Activated T-cell treated with anti-CD3 and anti-CD28 coated beads, Interleukin-2, amount 50 U/mL, for 48 hours (primary cell): ENCODE data around the gene MS4A13.
"Not testable (repeated sequence)": the region's sequence is repeated elsewhere in the genome, so short reads cannot be mapped to it uniquely, and the experiment has no call there.

Experiments used
- DNase-seq, 2 experiments: peaks; one replicate each; pipeline ENCODE4 v3.0.0-alpha.2; 2020

The MS4A13 gene, protein sequence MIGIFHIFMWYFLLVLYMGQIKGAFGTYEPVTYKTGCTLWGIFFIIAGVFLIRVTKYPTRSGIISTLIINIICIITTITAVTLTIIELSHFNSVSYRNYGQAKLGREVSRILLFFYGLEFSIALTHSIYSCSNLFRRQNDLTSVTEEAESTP

DNA sequence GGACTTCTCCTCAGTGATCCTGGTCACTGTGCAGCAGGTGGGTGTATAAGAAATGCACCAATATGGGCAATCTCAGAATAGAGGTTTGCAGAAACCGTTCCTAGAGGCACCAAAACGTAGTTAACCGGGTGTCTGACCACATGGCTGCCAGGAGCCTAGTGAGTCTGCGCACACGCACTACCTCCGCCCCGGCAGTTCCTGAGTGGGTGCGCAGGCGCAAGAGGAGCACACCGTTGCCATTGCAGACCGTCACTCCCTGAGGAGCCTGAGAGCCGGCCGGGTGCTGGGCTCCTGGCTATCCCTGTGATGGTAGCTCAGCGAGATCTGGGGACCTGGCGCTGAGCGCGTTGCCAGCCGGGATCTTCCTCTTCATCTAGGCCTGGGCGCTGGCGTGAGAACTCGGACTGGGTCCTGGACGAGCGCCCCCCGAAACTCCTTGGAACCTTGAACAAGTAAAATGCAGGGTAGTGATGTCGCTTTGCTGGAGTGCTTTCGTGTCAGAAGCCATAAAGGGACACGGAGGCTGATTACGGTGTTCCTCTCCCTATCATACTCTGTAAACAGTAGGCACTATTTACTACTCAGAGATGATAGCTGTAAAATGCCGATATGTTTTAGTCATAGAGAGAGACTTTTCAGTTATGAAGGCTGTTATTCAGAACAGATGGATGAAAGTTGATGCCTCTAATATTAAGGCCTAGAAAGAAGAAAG is at the start of gene MS4A13:
Gene MS4A13, plus strand, starts transcription at position 249 of the 712 bp plus-strand sequence. CDS start 2,692 bp downstream, outside the sequence.
- no peak for DNase-seq

DNA sequence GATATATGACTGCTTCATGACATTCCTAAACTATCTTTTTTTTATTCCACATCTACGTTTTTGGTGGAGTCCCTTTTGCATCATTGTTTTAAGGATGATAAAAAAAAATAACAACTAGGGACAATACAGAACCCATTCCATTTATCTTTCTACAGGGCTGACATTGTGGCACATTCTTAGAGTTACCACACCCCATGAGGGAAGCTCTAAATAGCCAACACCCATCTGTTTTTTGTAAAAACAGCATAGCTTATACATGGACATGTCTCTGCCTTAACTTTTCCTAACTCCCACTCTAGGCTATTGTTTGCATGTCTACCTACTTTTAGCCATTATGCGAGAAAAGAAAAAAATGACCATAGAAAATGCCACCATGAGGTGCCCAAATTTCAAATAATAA is 46.4 kb upstream of the MS4A13 start:
- no peak for DNase-seq

DNA sequence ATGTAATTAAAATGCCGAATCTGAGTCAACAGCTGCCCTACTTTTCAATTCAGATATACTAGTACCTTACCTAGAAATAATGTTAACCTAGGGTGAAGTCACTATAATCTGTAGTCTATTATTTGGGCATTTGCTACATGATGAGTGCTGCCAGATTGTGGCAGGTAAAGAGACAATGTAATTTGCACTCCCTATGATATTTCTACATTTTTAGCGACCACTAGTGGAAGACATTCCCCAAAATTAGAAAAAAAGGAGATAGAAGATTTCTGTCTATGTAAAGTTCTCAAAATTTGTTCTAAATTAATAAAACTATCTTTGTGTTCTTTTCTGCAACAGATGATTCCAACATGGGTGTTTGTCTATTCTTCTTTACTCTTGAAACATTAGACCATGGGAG is 45.5 kb upstream of the MS4A13 start:
- no peak for DNase-seq

DNA sequence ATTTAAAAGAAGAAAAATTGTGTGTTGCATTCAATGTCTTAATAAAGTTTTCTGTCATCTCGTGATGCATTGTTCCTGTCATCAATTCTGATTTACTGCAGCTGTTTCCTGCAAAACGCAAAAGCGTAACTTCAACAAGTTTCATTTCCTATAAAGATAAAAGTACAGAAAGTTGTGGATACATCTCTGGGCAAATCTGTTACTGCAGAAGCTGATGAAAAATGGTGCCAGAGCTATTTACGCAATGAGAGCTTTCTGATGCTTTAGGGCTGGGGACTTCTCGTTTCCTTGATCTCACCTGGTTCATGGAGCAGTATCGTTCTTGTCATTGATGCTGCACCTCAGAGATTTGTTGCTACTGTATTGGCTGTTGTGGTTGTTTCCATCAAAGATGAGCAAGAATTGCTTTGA is 38.2 kb upstream of the MS4A13 start:
- DNase-seq = no peak

DNA sequence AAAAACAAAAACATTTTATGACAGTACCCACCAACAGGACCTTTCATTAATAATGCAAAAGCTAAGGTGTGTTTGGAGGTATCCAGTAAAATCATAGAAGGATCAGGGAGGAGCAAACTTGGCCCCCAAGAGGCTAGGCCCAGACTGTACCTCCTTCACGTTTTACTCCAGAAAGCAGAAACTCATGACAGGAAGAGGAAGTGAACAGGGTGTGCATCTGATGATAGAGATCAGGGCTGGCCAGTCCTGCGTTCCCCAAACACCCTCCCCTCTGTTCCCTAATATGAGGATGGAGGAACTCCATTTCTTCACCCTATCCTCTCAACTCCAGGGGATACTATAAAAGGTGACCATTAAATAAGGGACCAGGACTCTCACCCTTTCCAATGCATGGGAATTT is 32.8 kb upstream of the MS4A13 start:
- DNase-seq = no peak

DNA sequence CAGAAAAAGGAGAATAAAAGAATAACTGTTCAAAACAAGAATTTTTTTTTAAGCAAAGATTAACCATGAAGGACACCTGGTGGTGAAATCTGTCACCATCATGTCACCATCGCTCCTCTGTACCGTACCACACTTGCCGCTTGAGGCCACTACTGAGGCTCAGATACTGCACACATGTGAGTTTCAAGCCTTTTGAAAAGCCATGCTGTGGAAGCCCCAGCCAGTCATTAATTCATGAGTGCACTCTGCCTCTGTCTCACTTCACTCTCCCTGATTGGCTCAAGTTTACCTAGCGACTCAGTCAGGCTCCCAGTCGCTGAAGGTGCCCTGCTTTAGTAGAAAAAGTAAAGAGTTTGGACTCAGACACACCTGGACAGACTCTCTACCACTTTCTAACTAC is 29.2 kb upstream of the MS4A13 start:
- peak in 1 of 2 experiments; percentile 19 for DNase-seq

DNA sequence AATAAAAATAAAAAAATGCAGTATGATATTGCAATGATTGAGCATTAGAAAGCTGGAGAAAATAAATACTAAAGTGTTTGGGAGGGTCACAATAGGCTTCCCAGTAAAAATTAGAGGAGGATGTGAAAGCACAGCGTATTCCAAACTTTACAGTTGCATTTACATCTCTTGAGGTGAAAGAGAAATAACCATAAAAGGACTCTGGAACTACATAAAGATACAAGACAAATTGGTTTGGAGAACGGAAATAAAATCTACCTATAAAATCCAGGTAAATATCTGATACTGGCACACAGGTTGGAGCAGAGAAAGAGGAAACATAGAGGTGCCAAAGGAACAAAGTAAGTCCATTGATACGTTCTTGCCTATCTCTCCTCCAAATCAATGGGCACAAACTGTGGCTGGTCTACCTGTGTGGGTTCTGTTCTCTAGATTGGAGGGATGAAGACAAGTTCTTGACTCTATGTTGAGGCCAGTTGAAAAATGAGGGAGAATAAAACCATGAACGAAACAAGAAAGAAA is 22.6 kb upstream of the MS4A13 start, which contains the start of gene MS4A12:
Gene MS4A12, plus strand, starts transcription at position 291 of the 522 bp plus-strand sequence. CDS start 4,541 bp downstream, outside the sequence.
- DNase-seq = no peak

DNA sequence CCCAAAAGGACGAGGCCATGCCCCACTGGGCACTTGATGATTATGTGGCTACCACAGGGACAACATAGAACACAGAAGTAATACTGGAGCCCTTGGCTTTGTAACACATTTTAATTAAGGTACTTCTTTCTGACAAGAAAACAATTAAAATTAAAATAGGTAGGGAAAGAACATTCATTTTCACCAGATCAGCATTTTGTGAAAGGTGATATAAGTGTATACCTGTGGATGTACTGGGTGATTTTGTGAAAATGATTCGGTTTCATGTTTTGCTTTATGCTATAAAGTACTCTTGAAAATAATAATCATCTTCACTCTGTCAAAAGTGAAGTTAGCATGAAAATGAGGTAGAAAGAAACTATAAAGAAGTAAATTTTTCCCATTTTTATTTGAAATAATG is 21.7 kb upstream of the MS4A13 start:
- no peak for DNase-seq

DNA sequence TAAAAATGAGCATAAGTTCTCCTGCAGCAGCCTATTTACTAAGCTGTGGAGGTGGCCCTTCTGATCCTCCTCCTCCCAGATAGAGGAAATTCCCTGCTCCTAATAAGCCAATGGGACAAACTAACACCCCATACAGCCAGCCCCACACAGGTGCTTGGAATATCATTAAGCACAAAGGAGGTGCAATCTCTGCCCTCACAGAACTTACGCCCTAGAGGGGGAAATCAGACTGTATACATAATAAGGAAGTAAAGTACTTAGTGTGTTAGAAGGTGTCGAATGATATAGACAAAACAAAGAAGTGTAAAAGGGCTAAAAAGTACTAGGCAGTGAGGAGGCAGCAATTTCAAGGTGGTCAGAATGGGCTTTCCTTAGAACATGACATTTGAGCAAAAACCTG is 16.8 kb upstream of the MS4A13 start:
- no peak for DNase-seq

DNA sequence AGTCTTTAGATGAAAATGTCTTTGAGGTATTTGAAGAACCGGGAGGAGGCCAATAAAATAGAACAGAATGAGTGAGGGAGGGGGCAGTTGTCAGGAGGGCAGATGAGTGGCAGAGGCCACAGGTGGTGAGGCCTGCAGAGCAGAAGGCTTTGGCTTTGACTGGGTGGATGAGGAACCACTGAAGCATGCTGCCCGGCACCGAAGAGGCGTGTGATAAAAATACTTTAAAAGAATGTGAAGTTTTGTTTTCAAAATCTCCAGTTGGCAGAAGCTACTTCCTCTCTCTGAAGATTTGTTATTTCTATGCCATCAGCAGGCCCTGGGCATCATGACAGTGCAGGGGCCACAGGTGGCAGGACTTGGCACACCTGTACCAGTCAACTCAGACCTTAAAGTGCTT is 16.3 kb upstream of the MS4A13 start:
- DNase-seq = peak in 1 of 2 experiments; percentile 21

DNA sequence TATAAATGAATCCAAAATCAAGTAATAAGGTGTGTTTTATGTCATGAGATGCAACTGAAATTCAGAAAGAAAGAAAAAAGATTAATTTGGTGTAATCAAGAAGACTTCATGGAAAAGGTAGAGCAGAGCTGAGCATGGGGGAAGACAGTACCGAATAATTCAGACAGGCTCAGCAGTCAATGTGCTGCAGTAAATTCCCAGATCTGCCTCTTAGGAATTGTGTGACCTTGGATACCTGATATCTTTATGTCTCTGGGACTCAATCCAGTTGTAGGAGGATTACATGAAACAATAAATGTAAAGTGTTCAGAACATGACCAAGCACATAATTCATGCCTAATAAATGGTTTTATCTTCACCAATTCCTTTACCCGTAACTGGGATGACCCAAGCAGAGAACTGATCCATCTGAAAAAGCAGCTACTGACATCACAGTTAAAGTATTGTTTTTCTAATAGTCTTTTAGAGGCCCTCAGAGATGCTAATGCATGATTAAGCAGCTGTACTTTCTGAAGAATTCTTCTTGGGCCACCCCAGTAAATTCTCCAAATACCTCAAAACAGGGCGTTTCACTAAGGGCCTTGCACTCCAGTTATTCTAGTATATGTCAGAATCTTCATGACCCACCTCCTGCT is 14.8 kb upstream of the MS4A13 start:
- no peak for DNase-seq

DNA sequence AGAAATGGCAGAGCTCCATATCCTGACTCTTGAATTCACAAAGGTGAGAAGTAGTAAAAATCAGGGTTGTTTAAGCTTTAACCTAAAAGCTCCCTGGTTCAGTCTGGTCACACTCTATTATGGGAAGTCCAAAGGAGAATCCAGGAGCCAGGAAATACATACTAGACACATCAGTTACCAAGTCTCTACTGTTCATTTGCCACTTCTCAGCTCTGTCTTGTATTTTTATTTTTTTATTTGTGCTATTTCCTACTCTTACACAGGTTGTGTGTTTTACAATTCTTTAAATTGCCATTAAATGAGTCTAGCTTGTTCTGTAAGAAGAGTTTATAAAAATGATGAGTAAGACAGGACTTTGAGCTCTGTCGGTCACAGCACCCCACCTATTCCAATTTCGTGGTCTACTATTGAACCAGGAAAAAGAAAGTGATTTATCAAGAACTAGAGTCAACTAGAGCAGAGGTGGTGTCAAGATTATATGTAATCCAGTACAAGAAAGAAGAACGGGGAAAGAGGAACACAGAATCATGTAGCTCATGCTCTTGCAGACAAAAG is 12.9 kb upstream of the MS4A13 start:
- no peak for DNase-seq

DNA sequence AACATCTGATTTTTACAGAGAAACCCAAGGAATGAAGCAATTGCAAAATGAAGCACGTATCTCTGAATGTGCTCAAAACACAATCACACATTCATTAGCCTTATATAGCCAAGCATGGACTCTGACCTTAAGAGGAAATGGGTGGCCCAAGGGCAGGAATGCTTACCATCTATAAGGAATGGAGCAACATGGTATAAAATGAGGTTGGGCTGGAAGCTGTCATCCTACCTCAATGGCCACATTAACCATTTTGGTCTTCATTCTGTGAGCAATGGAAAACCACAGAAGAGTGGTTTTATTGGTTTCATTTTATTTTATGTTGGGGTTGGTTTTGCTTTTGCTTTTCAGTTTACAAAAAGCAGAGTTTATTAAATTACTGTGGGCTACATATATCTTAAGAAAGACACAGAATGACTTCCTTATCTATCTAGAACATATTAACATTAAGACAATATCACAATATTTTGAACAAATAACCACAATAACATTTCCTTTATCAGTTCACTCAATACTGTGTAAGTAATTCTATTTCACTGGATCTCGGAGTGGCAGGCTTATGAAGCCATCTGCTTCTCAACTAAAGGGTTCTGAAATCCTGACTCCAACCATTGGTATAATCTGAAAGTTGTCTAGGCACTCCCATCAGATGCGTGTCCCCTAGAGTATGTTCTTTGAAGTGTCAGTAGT is 10.8 kb upstream of the MS4A13 start:
- DNase-seq = peak in 1 of 2 experiments; percentile 21

DNA sequence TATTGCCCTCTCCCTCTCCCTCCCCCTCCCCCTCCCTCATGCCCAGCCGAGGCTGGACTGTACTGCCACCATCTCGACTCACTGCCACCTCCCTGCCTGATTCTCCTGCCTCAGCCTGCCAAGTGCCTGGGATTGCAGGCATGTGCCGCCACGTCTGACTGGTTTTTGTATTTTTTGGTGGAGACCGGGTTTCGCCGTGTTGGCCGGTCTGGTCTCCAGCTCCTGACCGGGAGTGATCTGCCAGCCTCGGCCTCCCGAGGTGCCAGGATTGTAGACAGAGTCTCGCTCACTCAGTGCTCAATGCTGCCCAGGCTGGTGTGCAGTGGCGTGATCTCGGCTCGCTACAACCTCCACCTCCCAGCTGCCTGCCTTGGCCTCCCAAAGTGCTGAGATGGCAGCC is 5.6 kb upstream of the MS4A13 start:
- DNase-seq = not testable (repeated sequence)

DNA sequence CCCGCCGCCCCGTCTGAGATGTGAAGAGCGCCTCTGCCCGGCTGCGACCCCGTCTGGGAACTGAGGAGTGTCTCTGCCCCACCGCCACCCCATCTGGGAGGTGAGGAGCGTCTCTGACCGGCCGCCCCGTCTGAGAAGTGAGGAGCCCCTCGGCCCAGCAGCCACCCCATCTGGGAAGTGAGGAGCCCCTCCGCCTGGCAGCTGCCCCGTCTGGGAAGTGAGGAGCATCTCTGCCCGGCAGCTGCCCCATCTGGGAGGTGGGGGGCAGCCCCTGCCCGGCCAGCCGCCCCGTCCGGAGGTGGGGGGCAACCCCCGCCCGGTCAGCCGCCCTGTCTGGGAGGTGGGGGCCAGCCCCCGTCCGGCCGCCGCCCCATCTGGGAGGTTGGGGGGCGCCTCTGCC is 5.0 kb upstream of the MS4A13 start:
- DNase-seq = not testable (repeated sequence)

DNA sequence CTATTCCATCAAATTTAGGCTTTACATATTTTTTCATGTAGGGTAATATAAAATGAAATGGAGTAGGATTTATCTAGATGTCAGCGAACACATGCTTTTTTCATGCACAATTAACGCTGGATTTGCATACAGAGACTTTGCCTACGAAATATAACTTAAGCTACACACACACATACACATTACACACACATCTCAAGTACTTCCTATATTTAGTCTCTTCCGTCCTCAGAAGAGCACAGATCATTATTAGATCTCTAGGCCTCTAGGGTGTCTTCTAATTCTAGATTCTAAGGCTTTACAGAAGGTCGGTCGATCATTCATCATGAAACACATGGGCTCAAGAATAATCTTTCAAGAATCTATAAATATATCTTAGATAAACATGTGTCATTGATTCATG is 3.8 kb upstream of the MS4A13 start:
- DNase-seq = no peak

DNA sequence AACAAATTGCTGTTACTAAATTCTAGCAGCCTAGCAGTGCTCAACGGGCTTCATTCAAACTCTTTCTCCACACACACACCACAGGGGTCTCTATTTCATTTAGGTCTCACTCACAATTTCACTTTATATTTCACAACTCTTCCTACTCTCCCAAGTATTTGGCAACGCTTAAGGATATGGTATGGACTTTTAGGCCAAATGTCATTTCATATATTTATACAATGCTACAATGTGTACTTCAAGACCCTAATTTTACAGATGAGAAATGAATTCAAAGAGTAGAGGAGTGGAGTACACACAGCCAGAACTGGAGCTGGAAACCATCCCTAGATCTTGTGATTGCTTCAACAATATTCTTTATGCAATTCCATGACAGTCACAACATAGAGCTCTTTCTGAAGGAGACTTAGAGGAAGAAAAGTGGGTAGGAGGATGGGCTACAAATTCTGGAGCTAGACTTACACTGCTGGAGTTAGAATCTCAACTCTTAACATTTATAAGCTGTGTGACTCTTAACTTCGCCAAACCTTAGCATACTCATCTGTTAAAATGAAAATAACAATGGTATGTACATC is 2.5 kb upstream of the MS4A13 start:
- no peak for DNase-seq

DNA sequence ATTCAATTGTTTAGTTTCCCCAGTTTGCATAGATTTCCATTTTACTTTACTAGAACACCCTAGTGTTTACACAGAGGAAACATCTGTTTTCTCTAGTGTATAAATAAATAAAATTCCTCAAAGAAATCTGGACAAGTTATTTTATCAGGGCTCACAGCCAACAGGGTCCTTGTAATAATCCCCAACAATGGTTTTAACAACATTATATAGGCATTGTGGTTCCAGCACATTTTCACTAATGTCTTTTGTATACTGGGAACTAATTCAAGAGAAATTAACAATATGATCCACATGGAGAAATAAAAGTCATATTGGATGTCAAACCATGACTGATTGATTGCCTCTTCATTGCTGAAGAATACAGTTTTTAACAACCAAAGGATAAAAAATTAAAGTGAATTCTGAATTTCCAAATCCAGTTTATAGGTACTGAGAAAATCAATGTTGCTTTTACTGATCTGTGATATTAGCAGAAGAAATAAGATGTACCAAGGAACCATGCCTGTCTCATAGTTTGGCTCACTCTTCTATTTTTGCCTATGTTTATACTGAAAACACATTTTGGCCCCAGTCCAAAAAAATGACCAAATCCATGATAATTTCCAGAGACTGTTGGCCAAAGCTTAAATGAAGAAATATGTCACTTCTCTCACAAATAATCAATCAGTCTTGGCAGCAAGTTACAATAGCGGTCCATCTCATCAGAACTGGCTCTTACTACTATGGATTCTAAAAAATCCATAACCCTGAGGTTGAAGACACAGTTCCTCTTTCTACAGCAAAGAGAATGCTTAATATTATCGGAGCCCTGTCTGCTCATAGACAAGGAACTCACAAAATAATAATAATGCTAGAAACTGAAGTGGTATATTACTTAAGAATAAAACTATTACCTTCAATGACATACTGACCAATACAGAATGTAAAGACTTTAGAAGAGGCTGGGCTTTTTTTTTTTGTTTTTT is 1.4 kb upstream of the MS4A13 start:
- DNase-seq = no peak

DNA sequence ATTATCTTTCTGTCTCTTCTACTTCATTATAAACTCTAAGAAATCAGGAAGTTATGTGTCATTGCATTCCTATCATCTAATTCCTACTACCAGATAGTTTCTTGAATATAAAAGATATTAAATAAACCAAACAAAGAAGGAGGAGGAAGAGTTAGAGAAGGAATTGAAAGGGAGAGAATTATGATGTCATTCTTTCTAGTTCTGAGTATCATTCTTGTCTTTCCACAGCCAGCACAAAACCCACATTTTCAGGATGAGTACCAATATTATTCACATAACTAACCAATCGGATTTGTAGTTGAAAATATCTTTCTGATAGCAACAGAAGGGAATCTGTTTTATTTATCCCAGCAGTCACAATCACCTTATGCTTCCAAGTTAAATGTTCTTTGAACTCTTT is 13.3 kb downstream of the MS4A13 start:
- no peak for DNase-seq

DNA sequence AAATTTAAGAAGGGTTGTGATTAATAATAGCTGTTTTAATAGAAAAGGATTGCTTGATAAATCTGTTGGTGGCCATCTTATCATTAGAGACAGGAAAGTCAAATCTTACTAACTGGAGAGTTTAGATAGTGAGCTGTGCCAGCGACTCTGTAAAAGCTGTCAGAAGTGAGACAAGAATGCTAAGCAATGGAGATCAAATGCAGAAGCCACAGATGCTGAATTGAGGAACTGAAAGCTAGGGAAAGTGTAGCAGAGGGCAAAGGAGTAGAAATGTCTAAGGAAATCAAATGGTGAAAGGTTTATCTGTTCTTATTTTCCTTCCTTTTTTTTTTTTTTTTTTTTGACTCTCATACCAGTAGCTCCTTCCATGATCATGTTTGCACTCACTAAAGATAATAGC is 13.7 kb downstream of the MS4A13 start:
- DNase-seq = no peak

DNA sequence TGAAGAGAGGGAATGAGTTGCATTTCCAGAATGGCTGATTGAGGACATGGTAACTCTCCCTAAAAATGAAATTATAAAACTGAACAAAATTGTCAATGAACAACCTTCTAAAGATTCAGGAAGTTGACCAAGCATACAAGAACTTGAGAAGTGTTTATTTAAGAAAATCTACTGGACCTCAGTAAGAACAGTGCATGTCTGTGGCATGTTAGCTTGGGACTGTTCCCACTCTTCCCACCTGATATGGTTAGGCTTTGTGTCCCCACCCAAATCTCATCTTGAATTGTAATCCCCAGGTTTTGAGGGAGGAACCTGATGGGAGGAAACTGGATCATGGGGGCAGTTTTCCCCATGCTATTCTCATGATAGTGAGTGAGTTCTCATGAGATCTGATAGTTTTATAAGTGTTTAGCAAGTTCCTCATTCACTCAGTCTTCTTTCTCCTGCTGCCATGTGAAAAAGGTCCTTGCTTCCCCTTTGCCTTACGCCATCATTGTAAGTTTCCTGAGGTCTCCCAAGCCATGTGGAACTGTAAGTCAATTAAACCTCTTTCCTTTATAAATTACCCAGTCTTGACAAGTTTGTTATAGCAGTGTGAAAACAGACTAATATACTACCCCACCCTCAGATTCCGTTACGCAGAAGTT is 15.4 kb downstream of the MS4A13 start:
- no peak for DNase-seq
